GM21367 (cell line): Measurements from ENCODE around the gene GRHPR.

ENCODE experiments used
- ATAC-seq: cut with Tn5 transposase; IDR thresholded peaks from one replicate; pipeline ENCODE4 v1.9.1; 2021; ENCODE audit not compliant: unreplicated experiment

GRHPR gene

GRCh38 chr9:37398464-37399025 lies 24.0 kb upstream of the GRHPR start:
- no peak for ATAC-seq

GRCh38 chr9:37399336-37399735 lies 23.2 kb upstream of the GRHPR start:
- ATAC-seq = no peak

GRCh38 chr9:37404590-37404989 lies 17.9 kb upstream of the GRHPR start:
- ATAC-seq = no peak

- ATAC-seq = no peak
Observed at GRCh38 chr9:37405350-37405749, 17.1 kb upstream of the GRHPR start.

- ATAC-seq = no peak
Observed at GRCh38 chr9:37405764-37406380, 16.6 kb upstream of the GRHPR start.

- no peak for ATAC-seq
Observed at GRCh38 chr9:37406603-37407401, 15.7 kb upstream of the GRHPR start.

- no peak for ATAC-seq
Observed at GRCh38 chr9:37407468-37407867, 15.0 kb upstream of the GRHPR start.

GRCh38 chr9:37408933-37409710 lies 13.4 kb upstream of the GRHPR start:
- ATAC-seq = peak; percentile 77

- ATAC-seq = no peak
Observed at GRCh38 chr9:37410354-37410861, 12.1 kb upstream of the GRHPR start.

- no peak for ATAC-seq
Observed at GRCh38 chr9:37410969-37411785, 11.3 kb upstream of the GRHPR start.

- no peak for ATAC-seq
Observed at GRCh38 chr9:37412431-37413151, 9.9 kb upstream of the GRHPR start.

- no peak for ATAC-seq
Observed at GRCh38 chr9:37413311-37413710, 9.2 kb upstream of the GRHPR start.

- no peak for ATAC-seq
Observed at GRCh38 chr9:37414503-37414943, 8.0 kb upstream of the GRHPR start.

- no peak for ATAC-seq
Observed at GRCh38 chr9:37415011-37415719, 7.3 kb upstream of the GRHPR start.

GRCh38 chr9:37417252-37417803 lies 5.2 kb upstream of the GRHPR start:
- ATAC-seq = no peak

GRCh38 chr9:37417857-37418618 lies 4.5 kb upstream of the GRHPR start:
- ATAC-seq = no peak

- ATAC-seq = no peak
Observed at GRCh38 chr9:37419204-37419603, 3.3 kb upstream of the GRHPR start.
